Right ventricle myocardium inferior (tissue), 1 donor: ENCODE data around the gene C11orf42. TPM values are rescaled to one million over a fixed set of nuclear protein-coding genes. Genes with fewer than 3 reads are reported as not detected.

Source experiments
- ATAC-seq: fragments of 200-7000 bp; cut with Tn5 transposase; one replicate; pipeline ENCODE4 v1.9.1; 2020; ENCODE audit warnings: mild to moderate bottlenecking, moderate library complexity
- DNase-seq: peaks from one replicate; pipeline ENCODE4 v3.0.0; 2021; ENCODE audit errors: missing footprints
- intact Hi-C: fragments of 100-400 bp; cut with DNase I; formaldehyde crosslinking; loops from one replicate; pipeline ENCODE4 v1.11.0; 2022
- long read RNA-seq: library from polyadenylated mRNA; unstranded; transcript quantifications from one replicate; pipeline ENCODE4 v2.0.0, GENCODE V29; 2021
- total RNA-seq: library from RNA; stranded (reverse); fragmentation: NEBNext Ultra II Directional; extraction: Animal tissue kit (Norgen Biotek cat#: 25700); gene quantifications from one replicate; pipeline ENCODE4 v1.2.1, GENCODE V29; 2021
- donor health status: DM: no; HTN: yes; CAD: no; lungs with severe emphysema.

C11orf42 gene, protein sequence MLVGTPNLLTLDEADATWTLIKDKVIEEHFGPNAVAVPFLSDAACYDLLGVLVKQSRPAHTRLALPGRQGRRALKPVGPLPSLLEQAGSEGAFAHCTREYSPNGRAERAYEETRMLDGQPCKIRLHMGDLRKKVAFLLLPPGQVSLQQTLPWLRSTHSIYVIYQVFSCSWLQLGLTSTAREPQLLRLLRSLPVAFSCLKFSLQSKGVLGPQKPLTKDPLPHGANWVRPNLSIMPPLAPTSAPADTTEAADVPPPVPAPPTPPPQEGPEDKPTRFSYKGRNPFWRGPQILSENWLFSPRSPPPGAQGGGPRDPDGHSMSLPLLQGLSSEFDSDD
- not detected for total RNA-seq
- long read RNA-seq: 0 reads

DNA sequence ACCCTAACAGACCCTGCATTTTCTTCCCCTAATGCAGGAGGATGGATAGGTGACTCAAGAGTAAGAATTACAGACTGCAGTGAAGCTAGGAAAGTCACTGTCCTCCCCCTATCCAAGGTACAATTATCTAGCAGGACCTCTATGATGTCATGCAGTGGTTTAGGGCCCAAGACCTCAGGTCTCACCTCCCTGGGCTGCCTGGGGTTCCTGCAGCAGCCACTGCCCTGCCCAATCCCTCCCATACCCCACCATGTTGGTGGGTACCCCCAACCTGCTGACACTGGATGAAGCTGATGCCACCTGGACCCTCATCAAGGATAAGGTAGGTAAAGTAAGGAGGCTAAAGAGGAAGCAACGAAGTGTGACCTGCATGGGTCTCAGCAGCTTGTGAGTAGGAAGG is at the start of gene C11orf42:
C11orf42 (plus strand) TSS at position 192 of the 400 bp plus-strand sequence; CDS start at position 251, 59 bp downstream.
- DNase-seq (no peak), ATAC-seq (no peak)
- intact Hi-C loops: no loop called here

DNA sequence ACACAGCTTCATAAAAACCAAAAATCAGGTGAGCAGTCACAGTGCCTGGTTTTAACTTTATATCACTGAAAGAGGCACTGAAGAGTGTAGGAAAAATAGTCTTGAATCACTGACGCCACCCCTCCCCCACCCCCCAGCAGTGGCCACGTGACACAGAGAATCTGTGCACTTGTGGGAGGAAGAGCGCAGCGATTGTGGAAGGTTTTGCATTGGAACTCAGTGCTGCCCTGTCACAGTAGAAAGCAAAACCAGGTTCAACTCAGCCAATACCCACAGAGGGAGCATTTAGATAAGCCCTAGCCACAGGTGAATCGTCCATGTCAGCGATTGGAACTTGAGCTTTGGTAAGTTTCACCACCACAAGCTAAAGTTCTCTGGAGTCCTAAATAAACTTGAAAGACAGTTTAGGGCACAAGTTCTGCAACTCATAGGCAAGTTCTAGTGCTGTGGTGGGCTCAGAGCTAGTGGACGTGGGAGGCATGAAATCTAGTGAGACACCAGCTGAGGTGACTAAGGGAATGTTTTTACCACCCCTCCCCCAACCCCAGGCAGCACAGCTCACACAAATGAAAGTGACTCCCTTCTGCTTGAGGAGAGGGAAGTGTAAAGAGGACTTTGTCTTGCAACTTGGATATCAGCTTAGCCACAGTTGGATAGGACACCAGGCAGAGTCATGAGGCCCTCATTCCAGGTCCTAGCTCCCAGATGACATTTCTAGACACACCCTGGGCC is 48.6 kb upstream of the C11orf42 start:
- ATAC-seq (no peak), DNase-seq (no peak)
- intact Hi-C loops: no loop called here

DNA sequence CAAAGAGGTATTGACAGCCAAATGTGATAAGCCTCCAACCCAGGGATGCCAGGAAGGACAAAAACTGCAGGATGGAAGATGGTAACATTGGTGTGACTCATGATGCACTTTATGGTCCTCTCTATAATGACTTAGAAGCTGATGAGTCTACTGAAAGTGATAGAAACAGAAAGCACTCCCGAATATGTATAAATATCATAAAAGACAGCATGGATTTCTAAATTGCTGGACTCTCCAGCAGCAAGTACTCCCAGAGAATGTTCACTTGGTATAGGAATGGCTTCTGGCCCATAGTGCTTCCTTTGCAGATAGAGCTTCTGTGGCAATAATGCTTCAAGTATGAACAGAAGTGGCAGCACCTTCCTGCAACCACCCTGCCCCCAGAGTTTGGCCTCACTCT is 35.1 kb upstream of the C11orf42 start, which contains the start of gene OR52B2:
OR52B2 (minus strand) TSS at position 101 of the 400 bp plus-strand sequence; CDS start at position 101, 0 bp downstream.
- intact Hi-C loops: no loop called here
- ATAC-seq (no peak), DNase-seq (no peak)

DNA sequence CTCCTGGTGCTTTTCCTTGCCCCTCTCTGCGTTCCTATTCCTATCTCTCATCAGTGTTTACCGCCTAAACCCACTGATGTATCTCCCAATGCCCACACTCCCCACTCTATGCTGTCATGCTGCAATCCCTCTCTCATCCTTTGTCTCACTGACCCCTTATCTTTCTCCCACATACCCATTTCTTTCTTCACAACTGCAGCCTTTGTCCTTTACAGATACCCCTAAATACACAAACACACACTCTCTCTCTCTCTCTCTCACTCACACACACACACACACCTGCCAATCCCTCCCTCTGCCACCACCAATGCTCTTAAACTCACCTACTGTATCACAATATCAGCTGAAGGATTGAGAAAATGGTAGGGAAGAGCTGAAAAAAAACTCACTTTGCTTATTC is 29.9 kb upstream of the C11orf42 start:
- intact Hi-C loops: no loop called here
- ATAC-seq (no peak), DNase-seq (no peak)

DNA sequence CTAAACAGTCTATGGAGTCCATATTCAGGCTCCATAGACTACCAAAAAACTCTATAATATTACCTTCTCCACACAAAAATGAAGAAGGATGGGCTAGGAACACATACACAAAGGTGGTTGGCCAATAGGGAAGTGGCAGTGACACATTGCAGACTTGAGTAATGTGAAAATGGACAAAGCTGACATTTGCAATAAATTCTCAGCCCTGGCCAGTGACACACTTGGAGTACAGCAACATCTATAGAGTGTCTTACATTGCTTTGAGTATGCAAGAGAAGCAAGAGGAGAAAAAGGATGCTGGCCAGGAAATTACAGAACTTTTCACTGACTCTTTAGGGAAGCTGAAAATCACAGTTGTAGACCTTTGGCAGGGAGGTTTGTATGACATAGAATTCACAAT is 13.6 kb upstream of the C11orf42 start:
- DNase-seq: no peak
- intact Hi-C loops: no loop called here
- ATAC-seq: no peak

DNA sequence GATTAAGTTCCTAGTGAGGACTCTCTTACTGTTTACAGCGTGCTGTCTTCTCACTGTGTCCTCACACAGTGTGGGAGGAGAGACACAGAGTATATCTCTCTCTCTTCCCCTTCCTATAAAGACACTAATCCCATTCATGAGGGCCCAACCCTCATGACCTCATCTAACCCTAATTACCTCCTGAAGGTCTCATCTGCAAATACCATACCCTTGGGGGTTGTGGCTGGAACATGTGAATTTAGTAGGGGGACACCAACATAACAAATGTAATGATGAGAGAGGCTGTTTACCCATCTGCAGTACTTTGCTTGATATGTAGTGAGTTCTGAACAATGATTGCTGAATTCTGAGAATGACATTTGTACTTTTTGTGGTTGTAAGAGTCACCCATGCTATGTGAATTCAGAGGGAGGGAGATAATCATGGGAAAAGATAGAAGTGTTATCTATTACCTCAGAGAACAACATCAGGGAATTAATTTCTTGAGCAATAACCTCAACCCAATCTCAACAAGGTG is 11.2 kb upstream of the C11orf42 start:
- ATAC-seq (no peak), DNase-seq (no peak)
- intact Hi-C loops: no loop called here

DNA sequence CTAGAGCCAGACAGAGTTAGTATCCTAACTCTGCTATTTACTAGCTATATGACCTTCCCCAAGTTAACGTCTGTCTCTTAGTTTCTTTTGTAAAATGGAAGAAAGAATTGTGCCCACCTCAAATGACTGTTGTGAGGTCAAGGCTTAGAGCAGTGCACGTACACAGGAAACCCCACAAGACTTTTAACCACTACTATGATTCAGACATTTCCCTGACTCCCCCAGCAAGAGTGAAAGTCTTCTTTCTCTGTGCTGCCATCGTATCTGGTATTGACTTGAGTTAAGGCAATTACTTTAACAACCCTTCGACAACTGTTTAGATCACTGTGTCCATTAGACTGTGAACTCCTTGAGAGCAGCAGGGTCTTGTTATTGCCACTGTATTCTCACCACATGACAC is 9.0 kb upstream of the C11orf42 start:
- ATAC-seq (no peak), DNase-seq (no peak)
- intact Hi-C loops: no loop called here

DNA sequence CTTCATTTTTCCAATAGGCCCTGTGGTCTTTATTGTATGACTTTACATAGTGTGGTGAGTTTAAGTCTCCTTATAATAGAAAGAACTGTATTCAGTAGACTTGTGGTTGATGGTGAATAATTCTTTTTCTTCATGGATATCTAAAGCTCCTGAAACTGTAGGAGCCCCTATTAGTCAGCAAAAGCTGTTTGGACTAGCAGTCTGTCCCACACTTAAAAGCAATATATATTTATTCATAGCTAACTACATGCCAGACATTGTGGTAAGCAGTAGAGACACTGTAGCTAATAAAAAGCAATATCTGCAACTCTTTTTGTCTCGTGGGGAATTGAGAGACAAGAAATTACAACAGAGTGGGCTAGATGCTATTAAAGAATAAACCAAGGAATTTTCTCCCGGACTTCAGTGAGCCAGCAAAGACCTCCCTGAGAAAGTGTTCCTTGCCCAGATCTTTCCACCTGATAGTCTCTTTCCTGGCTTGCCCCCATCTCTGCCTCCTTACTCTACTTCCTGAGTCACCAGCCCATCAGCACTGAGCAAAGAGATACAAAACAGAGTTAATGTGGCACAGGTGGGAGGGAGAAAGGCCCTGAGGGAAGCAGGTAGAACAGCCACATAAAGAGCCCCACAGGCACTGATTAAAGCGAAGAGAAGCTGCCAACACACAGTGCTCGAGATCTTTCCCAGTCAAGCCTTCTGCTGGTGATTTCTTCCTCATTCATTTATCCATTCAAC is 7.7 kb upstream of the C11orf42 start:
- intact Hi-C loops: no loop called here
- no peak for ATAC-seq
- DNase-seq: no peak

DNA sequence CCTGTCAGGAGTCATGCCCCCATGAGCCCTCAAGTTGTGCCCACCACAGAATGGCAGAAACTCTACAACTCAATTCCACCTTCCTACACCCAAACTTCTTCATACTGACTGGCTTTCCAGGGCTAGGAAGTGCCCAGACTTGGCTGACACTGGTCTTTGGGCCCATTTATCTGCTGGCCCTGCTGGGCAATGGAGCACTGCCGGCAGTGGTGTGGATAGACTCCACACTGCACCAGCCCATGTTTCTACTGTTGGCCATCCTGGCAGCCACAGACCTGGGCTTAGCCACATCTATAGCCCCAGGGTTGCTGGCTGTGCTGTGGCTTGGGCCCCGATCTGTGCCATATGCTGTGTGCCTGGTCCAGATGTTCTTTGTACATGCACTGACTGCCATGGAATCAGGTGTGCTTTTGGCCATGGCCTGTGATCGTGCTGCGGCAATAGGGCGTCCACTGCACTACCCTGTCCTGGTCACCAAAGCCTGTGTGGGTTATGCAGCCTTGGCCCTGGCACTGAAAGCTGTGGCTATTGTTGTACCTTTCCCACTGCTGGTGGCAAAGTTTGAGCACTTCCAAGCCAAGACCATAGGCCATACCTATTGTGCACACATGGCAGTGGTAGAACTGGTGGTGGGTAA is 6.1 kb upstream of the C11orf42 start, which contains the start of gene OR52W1:
OR52W1 (plus strand) TSS at position 51 of the 637 bp plus-strand sequence; CDS start at position 51, 0 bp downstream.
- DNase-seq: no peak
- intact Hi-C loops: no loop called here
- ATAC-seq: peak; percentile 11

DNA sequence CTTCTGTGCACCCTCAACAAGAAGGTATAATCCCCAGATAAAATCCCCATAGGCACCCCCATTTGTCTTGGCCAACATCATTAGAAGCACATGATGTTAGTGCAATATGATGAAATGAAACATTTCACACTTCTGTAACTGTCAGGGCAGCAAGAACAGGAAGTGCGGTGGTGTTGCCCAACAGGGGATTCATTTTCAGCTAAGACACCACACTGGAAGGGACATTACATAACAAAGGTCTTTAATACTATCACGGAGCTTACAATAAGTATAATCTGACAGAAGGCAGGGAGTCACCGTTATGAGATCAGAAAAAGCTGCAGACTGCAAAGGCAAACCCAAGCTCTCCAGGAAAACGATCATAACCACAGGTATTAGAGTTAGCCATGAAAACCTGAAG is 4.4 kb upstream of the C11orf42 start:
- DNase-seq (peak; percentile 86), ATAC-seq (peak; percentile 53)
- intact Hi-C loops: no loop called here

DNA sequence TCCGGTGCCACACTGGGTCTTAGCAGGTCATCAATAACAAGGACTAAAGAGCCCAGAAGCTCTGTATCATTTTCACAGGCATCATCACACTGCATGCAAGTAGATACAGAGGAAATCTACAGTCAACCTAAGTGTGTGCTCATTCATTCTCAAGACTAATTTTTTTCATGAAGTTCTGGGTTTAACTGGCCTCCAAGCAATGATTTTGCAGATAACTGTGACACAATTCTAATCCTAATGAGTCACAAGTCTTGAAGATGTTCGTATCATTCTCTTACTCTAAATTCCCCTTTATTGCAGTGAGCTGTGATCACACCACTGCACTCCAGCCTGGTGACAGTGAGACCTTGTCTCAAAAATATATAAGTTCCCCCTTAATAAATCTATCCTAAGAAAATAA is 3.9 kb upstream of the C11orf42 start:
- DNase-seq: no peak
- intact Hi-C loops: no loop called here
- ATAC-seq: no peak

DNA sequence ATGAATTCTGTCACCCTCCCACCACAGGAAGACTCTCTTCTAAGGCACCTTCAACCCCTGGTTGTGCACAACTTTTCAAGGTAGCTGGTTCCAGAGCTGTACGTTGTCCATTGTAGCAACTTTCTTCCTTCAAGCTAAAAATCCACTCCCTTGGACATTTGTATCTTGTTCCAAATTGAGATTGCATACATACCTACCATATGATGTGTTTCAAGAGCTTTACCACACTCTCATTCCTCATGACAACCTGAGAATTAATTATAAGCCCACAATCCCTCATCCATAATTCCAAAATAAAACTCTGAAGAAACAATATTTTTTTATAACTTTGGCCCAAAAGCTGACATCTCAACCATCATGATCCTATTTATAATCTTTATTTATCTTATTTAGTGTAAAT is 3.3 kb upstream of the C11orf42 start:
- no peak for DNase-seq
- intact Hi-C loops: no loop called here
- no peak for ATAC-seq

DNA sequence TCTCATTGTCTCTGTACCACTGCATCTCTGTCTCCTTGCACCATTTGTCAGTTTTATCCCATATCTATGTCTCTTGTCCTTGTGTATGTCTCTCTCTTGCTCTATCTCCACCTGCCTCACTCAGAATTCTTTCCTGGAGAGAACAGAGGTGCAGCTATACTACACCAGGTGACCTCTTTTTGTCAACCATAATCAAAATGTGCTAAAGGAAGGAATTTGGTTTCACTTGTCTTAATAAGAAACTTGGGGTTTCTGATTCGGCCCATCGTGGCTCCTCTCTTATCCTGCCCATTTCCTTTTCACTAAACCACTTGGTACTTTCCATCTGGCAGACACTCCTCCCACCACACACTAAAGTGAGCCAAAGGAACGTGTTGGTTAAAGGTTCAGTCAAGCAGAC is 2.0 kb upstream of the C11orf42 start:
- DNase-seq (no peak), ATAC-seq (no peak)
- intact Hi-C loops: no loop called here

DNA sequence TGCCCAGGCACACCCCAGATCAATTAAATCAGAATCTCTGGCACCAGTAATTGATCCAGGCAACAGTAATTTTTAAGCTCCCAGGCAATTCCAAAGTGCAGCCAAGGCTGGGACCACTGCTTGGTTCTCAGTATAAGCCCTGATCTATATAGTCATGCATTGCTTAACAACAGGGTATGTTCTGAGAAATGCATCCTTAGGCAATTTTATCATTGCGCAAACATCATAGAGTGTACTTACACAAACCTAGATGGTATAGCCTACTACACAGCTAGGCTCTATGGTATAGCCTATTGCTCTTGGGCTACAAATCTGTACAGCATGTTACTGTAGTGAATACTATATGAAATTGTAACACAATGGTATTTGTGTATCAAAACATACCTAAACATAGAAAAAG is 651 bp upstream of the C11orf42 start:
- no peak for DNase-seq

DNA sequence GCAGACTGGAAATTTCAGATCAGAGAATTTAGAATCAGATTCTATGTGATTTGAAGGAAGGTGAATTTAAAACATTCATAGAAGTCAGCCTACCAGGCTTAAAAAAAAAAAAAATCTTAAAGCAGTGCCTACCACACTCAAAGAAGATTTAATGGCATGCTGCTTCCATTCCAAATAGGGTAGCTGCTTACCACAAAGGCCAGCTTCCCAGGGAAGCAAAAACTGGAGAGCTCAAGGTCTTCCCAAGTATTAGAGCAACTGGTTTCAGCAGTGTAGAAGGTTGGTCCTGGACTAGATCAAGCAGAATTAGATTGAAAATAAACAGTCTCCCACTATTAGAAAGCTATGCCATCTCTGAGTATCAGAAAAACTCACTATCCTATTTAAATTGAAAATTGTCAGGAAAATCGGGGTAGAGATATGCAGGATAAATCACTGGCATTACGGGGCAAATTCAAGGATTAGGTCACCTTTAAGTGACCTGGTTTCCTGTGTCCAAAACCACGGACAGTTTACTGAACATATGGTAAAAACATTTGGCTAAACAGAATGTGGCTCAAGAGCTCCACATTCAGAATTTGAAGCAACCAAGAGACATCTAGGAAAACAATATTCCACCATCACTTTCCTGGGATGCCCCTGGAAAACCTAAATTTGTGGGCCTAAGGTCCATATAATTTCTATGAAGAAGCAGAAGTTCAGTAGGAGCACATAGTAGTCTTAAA is 1.3 kb downstream of the C11orf42 start:
- no peak for ATAC-seq
- intact Hi-C loops: no loop called here
- DNase-seq: no peak

More for the DNA sequence above, 651 bp upstream of the C11orf42 start:
- no peak for ATAC-seq
- intact Hi-C loops: no loop called here

DNA sequence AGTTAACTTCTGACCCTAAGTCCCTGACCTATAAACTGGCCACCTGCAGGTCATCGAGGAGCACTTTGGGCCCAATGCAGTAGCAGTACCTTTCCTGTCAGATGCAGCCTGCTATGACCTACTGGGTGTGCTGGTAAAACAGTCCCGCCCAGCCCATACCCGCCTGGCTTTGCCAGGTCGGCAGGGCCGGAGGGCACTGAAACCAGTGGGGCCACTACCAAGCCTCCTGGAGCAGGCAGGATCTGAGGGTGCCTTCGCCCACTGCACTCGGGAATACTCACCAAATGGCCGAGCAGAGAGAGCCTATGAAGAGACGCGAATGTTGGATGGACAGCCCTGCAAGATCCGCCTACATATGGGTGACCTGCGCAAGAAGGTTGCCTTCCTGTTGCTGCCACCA is 4.4 kb downstream of the C11orf42 start:
- ATAC-seq: no peak
- intact Hi-C loops: no loop called here
- no peak for DNase-seq

DNA sequence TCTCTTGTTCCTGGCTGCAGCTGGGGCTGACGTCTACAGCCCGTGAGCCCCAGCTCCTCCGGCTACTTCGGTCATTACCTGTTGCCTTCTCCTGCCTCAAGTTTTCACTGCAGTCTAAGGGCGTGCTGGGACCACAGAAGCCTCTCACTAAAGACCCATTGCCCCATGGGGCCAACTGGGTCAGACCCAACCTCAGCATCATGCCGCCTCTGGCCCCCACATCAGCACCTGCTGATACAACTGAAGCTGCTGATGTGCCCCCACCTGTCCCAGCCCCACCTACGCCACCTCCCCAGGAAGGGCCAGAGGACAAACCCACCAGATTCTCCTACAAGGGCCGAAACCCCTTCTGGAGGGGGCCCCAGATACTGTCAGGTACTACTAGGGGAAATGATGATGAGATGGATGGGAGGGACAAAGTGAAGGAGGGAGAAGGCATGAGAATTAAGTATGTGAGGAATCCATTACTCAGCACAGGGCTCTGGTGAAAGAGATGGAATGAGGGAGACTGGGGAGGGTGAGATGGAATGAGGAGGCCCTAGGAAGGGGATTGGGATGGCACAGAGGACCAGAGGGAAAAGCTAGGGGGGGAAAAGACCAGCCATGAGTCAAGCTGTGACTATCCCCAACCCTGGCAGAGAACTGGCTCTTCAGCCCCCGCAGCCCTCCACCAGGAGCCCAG is 5.1 kb downstream of the C11orf42 start:
- intact Hi-C loops: no loop called here
- ATAC-seq (no peak), DNase-seq (no peak)

DNA sequence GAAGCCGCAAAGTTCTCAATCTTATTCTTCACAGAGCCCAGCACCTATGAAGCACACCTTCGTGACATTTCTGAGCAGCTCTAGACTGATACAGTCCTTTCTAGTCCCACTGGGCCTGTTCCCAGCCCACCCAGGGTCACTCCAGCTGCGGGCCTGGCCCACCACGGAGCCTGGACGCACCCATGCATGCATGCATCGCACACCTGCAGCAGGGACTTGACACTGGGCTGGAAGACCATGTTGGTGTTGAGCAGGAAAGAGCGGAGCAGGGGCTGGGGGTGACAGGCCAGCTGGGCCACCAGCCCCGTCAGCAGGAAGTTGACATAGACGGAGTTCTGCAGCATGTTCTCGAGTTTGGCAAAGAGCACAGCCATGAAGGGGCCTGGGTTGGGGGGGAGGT is 9.2 kb downstream of the C11orf42 start:
- DNase-seq (no peak), ATAC-seq (no peak)
- intact Hi-C loops: no loop called here
